Kidney epithelial cell (primary cell): ENCODE data around the gene IL2RG. TPM values are rescaled to one million over a fixed set of nuclear protein-coding genes. Genes with fewer than 3 reads are reported as not detected.

Source experiments
- DNase-seq: peaks from one replicate; pipeline ENCODE4 v3.0.0-alpha.2; 2010; ENCODE audit warnings: low read depth
- H3K27me3 ChIP-seq: 2 replicates; pipeline ENCODE4 v1.6.0; 2011; ENCODE audit warnings: low read length; ENCODE audit not compliant: control insufficient read depth, insufficient read depth
- H3K36me3 ChIP-seq: 2 replicates; pipeline ENCODE4 v1.5.1; 2011; ENCODE audit warnings: low read length; ENCODE audit not compliant: control insufficient read depth, insufficient read depth
- H3K4me3 ChIP-seq: 2 replicates; pipeline ENCODE4 v1.5.1; 2011; ENCODE audit warnings: low read depth, mild to moderate bottlenecking, control low read depth, low read length
- total RNA-seq: library from RNA; depleted of rRNA; stranded (reverse); fragments of >200 nt; gene quantifications from 2 replicates; pipeline ENCODE4 v1.2.3, GENCODE V29; 2015
- TF ChIP-seq, protein P1 (sequence below): IDR thresholded peaks from 2 replicates; pipeline ENCODE4 v1.5.1; 2011; ENCODE audit warnings: mild to moderate bottlenecking, moderate library complexity, low read length, control low read depth, inconsistent platforms; ENCODE audit not compliant: insufficient read depth, poor library complexity, severe bottlenecking

Gene IL2RG
- 0.08 TPM in 1 of 2 replicates, not detected in the other for total RNA-seq

DNA sequence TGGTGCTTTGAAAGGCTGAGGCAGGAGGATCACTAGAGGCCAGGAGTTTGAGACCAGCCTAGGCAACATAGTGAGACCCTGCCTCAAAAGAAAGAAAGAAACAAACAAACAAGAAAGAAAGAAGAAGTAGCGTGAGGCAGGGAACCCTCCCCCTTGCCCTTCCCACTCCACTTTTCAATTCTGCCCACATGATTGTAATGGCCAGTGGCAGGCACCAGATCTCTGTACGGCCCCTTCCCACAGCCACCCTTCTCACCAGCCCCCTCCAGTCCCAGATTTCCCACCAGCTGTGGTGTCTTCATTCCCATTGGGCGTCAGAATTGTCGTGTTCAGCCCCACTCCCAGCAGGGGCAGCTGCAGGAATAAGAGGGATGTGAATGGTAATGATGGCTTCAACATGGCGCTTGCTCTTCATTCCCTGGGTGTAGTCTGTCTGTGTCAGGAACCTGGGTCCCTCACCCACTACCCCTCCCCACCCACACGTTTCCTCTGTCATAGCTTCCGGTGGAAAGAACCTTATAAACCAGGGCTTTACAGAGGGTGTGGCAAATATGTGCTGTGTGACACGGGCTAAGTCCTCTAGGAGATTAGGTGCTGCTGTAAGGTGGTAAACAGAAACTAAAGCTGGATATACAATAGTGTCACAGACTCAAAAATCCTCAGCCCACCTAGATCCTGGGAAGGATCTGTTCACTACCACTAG, at the start of gene IL2RG:
Gene IL2RG, minus strand, starts transcription at position 437 of the 703 bp plus-strand sequence. Its CDS starts 38 bp downstream, at position 399.
- Histone ChIP-seq H3K4me3 (no peak within 1 kb of the TSS), H3K36me3 (no peaks in the 10 kb centered on the region), H3K27me3 (no peaks in the 10 kb centered on the region)
- no peak for DNase-seq
- TF ChIP-seq, protein P1, sequence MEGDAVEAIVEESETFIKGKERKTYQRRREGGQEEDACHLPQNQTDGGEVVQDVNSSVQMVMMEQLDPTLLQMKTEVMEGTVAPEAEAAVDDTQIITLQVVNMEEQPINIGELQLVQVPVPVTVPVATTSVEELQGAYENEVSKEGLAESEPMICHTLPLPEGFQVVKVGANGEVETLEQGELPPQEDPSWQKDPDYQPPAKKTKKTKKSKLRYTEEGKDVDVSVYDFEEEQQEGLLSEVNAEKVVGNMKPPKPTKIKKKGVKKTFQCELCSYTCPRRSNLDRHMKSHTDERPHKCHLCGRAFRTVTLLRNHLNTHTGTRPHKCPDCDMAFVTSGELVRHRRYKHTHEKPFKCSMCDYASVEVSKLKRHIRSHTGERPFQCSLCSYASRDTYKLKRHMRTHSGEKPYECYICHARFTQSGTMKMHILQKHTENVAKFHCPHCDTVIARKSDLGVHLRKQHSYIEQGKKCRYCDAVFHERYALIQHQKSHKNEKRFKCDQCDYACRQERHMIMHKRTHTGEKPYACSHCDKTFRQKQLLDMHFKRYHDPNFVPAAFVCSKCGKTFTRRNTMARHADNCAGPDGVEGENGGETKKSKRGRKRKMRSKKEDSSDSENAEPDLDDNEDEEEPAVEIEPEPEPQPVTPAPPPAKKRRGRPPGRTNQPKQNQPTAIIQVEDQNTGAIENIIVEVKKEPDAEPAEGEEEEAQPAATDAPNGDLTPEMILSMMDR = no peak

DNA sequence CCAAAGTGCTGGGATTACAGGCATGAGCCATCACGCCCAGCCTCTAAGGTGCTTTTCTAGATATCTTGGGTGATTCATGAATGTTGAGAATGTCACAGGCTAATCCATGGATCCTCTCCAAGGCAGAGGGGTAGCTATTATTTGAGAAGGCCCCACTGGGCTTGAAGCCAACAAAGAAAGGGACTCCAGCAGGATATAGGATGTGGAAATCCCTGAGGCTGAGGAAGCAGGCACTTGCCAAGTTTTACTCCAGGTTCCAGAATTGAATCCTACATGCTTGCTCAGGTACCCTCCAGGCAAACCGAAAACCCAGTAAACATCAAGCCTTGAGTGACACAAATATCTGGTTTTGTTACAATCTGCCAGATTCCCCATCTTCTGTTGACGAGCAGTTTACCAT, 49.1 kb upstream of the IL2RG start:
- no peak for DNase-seq
- H3K27me3 ChIP-seq = no peaks in the 10 kb centered on the region
- no peak overlapping the region for H3K4me3 ChIP-seq
- TF ChIP-seq, protein P1 = no peak
- no peaks in the 10 kb centered on the region for H3K36me3 ChIP-seq

DNA sequence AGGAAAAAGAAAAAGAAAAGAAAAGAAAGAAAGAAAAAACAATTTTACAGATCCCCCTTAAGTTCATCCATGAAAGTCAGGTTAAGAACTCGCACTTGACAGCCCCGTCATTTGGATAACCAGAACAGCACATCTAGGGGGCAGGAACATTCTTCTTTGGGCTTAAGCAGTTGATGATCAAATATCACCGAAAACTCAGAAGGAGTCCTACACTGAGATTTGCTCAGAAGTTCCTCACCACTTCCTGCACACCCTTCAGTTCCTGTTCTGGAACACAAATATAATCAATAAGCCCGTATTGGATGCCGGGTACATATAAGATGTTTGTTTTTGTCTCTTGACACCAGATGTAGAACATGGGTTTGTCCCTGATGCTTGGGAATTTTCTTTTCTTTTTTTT, 48.0 kb upstream of the IL2RG start:
- TF ChIP-seq, protein P1 = no peak
- Histone ChIP-seq H3K27me3 (peaks cover under 1% of the 10 kb centered on the region), H3K4me3 (no peak overlapping the region), H3K36me3 (no peaks in the 10 kb centered on the region)
- DNase-seq = no peak

DNA sequence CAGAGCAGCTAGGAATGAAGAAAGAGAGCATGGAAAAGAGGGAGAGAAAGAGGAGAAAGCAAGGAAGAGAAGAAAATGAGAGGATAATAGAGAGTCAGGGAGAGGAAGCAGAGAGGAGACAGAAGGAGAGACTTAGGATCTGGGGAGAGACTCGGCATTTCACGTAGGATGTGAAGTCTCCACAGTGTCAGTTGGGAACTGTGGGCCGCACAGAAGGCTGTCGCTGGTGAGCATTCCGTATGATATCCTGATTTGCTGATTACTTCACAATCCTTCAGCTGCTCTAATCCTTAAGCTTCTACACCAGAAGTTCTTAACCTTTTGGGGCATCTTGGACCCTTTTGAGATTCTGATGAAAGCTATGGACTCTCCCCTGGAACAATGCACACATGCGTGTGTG, 47.2 kb upstream of the IL2RG start:
- no peak for DNase-seq
- Histone ChIP-seq H3K36me3 (no peaks in the 10 kb centered on the region), H3K27me3 (peaks cover 2% of the 10 kb centered on the region), H3K4me3 (no peak overlapping the region)
- TF ChIP-seq, protein P1 = no peak

DNA sequence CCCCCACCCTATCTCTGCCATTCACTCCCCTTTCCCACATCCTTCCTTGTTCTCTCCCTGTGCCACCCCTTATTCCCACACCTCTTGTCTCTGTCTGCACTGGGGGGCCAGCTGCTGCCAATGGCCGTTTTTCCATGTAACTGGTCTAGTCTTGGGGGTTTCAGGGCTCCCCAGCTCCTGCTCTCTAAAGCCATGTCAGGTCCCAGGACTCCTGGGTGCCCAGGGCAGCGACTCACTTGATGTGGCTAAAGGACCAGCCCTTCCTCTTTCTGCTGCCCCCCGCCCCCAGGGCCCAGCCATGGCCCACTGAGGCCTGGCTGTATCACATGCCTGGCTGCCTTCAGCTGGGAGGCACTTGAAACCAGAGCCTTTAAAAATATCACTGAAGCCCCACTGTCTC, 43.3 kb upstream of the IL2RG start:
- Histone ChIP-seq H3K36me3 (no peaks in the 10 kb centered on the region), H3K27me3 (peaks cover 2% of the 10 kb centered on the region), H3K4me3 (no peak overlapping the region)
- no peak for DNase-seq
- TF ChIP-seq, protein P1 = no peak

DNA sequence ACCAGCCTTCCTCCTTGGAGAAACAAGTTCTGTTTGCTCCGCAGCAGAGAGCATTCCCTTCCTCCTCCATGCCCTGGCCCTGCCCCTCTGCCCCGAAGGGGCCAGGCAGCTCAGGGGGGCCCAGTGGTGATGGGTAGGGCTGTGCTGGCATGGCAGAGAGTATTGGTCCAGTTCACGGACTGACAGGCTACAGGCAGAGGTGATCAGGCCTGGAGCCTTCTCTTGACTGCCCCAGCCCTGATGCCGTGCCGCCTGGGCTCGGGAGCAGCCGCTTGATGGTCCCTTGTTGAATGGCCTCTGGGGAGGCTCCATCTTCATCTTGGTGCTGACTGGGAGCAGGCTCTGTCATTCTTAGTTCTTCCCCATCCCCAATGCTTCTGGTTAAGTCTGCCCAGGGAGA, 42.8 kb upstream of the IL2RG start:
- Histone ChIP-seq H3K27me3 (peaks cover 2% of the 10 kb centered on the region), H3K36me3 (no peaks in the 10 kb centered on the region), H3K4me3 (no peak overlapping the region)
- no peak for DNase-seq
- TF ChIP-seq, protein P1 = no peak
